Activated CD4-positive, alpha-beta memory T cell treated with anti-CD3 and anti-CD28 coated beads, Interleukin-2, amount 10 ng/mL, durations not matched to agents 7 days and 5 days (primary cell): Measurements from ENCODE around the gene TYR. TPM values are rescaled to one million over a fixed set of nuclear protein-coding genes. Genes with fewer than 3 reads are reported as not detected.
"Not testable (repeated sequence)": the region's sequence is repeated elsewhere in the genome, so short reads cannot be mapped to it uniquely, and the experiment has no call there.

Source experiments
- CTCF ChIA-PET: fragments of 350-600 bp; sonication (Branson Sonifier 250); formaldehyde crosslinking; loops from one replicate; lab custom pipeline; 2021; ENCODE audit warnings: antibody characterized with exemption, inconsistent platforms; lab: Charles Lee
- POLR2A ChIA-PET: fragments of 350-600 bp; sonication (Branson Sonifier 250); formaldehyde crosslinking; loops from one replicate; lab custom pipeline; 2021; ENCODE audit warnings: antibody characterized with exemption; lab: Charles Lee
- DNase-seq: peaks from one replicate; pipeline ENCODE4 v3.0.0-alpha.2; 2020
- H3K27ac Mint-ChIP-seq: one replicate; pipeline ENCODE4 v1.8.0; 2021; ENCODE audit warnings: mild to moderate bottlenecking, mixed read lengths
- H3K27me3 Mint-ChIP-seq: one replicate; pipeline ENCODE4 v1.8.0; 2021; ENCODE audit warnings: mixed read lengths
- H3K36me3 Mint-ChIP-seq: one replicate; pipeline ENCODE4 v1.8.0; 2021; ENCODE audit warnings: low read depth, mixed read lengths
- H3K4me1 Mint-ChIP-seq: one replicate; pipeline ENCODE4 v1.8.0; 2021; ENCODE audit warnings: mixed read lengths
- H3K4me3 Mint-ChIP-seq: one replicate; pipeline ENCODE4 v1.8.0; 2021; ENCODE audit warnings: mild to moderate bottlenecking, mixed read lengths
- H3K9me3 Mint-ChIP-seq: one replicate; pipeline ENCODE4 v1.8.0; 2021; ENCODE audit warnings: mixed read lengths
- total RNA-seq, 2 experiments: library from RNA; stranded (reverse); gene quantifications; one replicate each; pipeline ENCODE4 v1.2.3, GENCODE V29; 2021

Gene TYR
- total RNA-seq, 2 experiments from 2014 or later: not detected

DNA sequence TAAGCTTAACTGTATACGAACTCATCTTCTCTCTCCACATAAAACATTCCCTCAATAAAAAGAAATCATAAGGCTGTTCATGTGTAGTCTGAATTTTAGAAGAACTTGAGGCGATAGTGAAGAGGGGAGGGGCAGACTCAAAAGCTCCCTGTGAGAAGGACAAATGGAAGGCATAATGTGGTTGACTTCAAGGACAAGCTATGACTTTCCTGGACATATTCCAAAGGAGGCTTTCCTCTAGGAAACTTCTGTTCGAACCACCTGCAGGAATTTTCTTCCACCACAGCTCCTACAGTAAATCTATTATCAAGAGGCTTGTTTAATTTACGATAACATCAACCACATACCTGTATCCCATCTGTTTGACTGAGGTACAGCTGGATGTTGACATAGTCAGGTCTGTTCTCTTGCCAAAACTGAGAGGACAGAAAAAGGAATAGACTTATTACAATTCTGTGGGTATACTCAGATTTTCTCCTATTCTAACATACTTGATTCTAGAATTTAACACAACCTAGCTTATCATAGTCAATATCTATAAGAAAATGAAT, 159.5 kb downstream of the TYR start:
- CTCF ChIA-PET, H3K4me1 Mint-ChIP-seq, DNase-seq, H3K27ac Mint-ChIP-seq, H3K36me3 Mint-ChIP-seq, H3K9me3 Mint-ChIP-seq, H3K4me3 Mint-ChIP-seq, POLR2A ChIA-PET, H3K27me3 Mint-ChIP-seq: not testable (repeated sequence)

DNA sequence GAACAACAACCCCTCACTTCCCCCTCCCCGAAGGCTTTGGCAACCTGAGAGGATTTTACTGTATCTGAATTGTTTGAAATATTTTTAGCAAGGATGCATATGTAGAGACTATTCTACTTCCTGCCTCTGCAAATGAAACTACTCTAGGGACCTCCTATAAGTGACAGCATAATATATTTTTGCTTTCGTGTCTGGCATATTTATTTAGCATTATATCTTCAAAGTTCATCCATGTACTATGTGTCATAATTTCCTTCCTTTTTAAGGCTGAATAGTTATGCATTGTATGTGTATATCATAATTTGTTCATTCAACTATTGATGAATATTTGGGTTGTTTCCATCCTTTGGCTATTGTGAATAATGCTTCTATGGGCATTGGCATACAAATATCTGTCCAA, 160.4 kb downstream of the TYR start:
- CTCF ChIA-PET, H3K27ac Mint-ChIP-seq, H3K27me3 Mint-ChIP-seq, H3K9me3 Mint-ChIP-seq, H3K4me1 Mint-ChIP-seq, H3K4me3 Mint-ChIP-seq, DNase-seq, POLR2A ChIA-PET, H3K36me3 Mint-ChIP-seq: not testable (repeated sequence)

DNA sequence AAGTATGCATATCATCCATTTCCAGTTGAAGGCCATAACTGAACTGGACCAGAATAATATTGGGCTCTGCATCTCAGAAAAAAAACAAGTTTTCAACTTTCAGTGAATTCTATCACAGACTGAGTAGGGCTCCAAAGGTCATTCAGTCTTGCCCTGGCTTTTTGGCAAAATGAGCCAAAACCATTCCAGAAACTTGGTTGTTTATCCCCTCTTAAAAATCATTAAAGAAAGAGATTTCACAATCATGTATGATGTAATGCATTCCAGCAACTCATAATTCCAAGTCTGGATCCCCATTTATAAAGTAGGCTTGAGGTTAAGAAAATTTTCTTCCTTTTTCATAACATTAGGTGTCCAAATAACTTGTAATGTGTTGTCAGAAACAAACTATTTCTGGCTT, 162.8 kb downstream of the TYR start:
- H3K9me3 Mint-ChIP-seq, H3K4me3 Mint-ChIP-seq, POLR2A ChIA-PET, DNase-seq, H3K4me1 Mint-ChIP-seq, H3K27me3 Mint-ChIP-seq, H3K27ac Mint-ChIP-seq, CTCF ChIA-PET, H3K36me3 Mint-ChIP-seq: not testable (repeated sequence)

DNA sequence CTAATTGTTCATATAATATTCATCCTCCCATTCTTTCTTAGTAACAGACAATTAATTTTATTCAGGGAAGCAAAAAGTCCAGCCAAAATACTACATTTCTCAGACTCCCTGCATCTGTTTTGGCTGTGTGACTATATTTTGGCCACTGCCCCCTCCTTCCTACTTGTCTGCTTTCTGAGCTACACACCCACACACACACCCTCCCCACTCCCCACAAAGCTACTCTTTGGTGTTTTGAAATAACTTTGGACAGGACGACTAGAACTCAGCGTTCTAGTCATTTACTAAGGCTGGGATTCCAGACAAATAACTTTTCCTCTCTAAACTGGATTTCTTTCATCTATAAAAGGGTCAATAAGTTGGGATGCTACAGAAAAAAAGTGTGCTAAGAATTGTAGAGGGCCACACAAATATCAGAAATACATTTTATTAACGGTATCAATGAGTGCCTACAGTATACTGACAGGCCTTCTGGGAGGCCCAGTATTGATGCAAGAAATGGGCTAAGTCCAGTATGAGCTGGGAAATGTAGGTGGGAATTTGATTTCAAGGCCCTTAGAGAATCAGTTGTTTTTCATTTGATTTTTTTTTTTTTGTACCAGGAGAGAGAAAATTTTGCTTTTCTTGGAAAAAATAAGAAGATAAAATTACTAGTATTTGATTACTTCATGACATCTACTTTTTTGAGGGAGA, 165.4 kb downstream of the TYR start:
- H3K4me1 Mint-ChIP-seq, H3K9me3 Mint-ChIP-seq, H3K36me3 Mint-ChIP-seq, H3K27ac Mint-ChIP-seq, POLR2A ChIA-PET, H3K27me3 Mint-ChIP-seq, DNase-seq, CTCF ChIA-PET, H3K4me3 Mint-ChIP-seq: not testable (repeated sequence)

Other genes starting within 250 kb of the TYR start
- not detected for gene GRM5, start 111.9 kb upstream of the TYR start, total RNA-seq